ENCODE data around the gene SNRPA1. TPM values are rescaled to one million over a fixed set of nuclear protein-coding genes. Genes with fewer than 3 reads are reported as not detected.

The SNRPA1 gene
- total and polyA plus RNA-seq, 9 of the 15 experiments (the other 6 are each of a cell fraction or from before 2014, with no cell fraction given) = 62.7 to 245 (median 189) TPM

- no peak for TF ChIP-seq FOXO4 (CRISPR knock-in tag; IDR thresholded peaks at IDR 0.05)
- TF ChIP-seq ZNF316 (IDR thresholded peaks at IDR 0.05) = peak; percentile 24; the same call in 1 of the 2 replicates
- TF ChIP-seq NBN (IDR thresholded peaks at IDR 0.05; ENCODE audit: low read depth) = peak; percentile 22; the same call in 1 of the 2 replicates
- TF ChIP-seq CREB3L1 (IDR thresholded peaks at IDR 0.05; ENCODE audit: borderline replicate concordance, low read depth) = peak; percentile 77
- no peak for TF ChIP-seq CEBPZ (IDR thresholded peaks at IDR 0.05; ENCODE audit: borderline replicate concordance, low read depth, low read length)
- TF ChIP-seq ZNF644 (tag; IDR thresholded peaks at IDR 0.05; ENCODE audit: low read depth) = no peak
- TF ChIP-seq CHD1 (IDR thresholded peaks at IDR 0.05; ENCODE audit: low read length) = peak; percentile 21
- no peak for TF ChIP-seq NR4A1 (CRISPR knock-in tag; IDR thresholded peaks at IDR 0.05)
- TF ChIP-seq NR4A1 (tag; IDR thresholded peaks at IDR 0.05) = 0 out of 2 replicates have a peak, but pooled peaks have one; percentile 8
- no peak for TF ChIP-seq NFE2 (IDR thresholded peaks at IDR 0.05; ENCODE audit: low read depth)
- TF ChIP-seq AFF1 (IDR thresholded peaks at IDR 0.05; ENCODE audit: low read depth in 1 of 2, partially characterized antibody in 2 of 2) = peak in 1 of 2 experiments; percentile 60
- no peak for TF ChIP-seq ZNF76 (CRISPR knock-in tag; IDR thresholded peaks at IDR 0.05; ENCODE audit: borderline replicate concordance)
- TF ChIP-seq TBL1XR1 (IDR thresholded peaks at IDR 0.05; ENCODE audit: low read length in 2 of 2) = 0 out of 4 replicates have a peak, but pooled peaks have one; percentile 32 to 74
- peak; percentile 71 for TF ChIP-seq SAP30 (IDR thresholded peaks at IDR 0.05; ENCODE audit: borderline replicate concordance, insufficient read depth, low read depth, low read length, poor library complexity, severe bottlenecking)
- no peak for TF ChIP-seq HDGF (IDR thresholded peaks at IDR 0.05)
- no peak for TF ChIP-seq HMG20A (CRISPR knock-in tag; conservative IDR thresholded peaks at IDR 0.05)
Observed at GRCh38 chr15:101294731-101295606, at the start of gene SNRPA1 (continued).

All from K562 (cell line).